Mesangial cell (primary cell): ENCODE results near the gene LYRM4. TPM values are rescaled to one million over a fixed set of nuclear protein-coding genes. Genes with fewer than 3 reads are reported as not detected.

Experiments used
- total RNA-seq: library from RNA; depleted of rRNA; stranded (reverse); fragments of >200 nt; gene quantifications from 2 replicates; pipeline ENCODE4 v1.2.3, GENCODE V29; 2015

LYRM4 gene
- total RNA-seq: 19.9 and 23.7 TPM in 2 replicates

GRCh38 chr6:5260661-5261544 lies at the start of gene LYRM4, which contains the start of gene FARS2:
Gene LYRM4 (minus strand): TSS chr6:5260950. CDS start chr6:5260733, 217 bp downstream.
Gene FARS2 (plus strand): TSS chr6:5261513.

DNA sequence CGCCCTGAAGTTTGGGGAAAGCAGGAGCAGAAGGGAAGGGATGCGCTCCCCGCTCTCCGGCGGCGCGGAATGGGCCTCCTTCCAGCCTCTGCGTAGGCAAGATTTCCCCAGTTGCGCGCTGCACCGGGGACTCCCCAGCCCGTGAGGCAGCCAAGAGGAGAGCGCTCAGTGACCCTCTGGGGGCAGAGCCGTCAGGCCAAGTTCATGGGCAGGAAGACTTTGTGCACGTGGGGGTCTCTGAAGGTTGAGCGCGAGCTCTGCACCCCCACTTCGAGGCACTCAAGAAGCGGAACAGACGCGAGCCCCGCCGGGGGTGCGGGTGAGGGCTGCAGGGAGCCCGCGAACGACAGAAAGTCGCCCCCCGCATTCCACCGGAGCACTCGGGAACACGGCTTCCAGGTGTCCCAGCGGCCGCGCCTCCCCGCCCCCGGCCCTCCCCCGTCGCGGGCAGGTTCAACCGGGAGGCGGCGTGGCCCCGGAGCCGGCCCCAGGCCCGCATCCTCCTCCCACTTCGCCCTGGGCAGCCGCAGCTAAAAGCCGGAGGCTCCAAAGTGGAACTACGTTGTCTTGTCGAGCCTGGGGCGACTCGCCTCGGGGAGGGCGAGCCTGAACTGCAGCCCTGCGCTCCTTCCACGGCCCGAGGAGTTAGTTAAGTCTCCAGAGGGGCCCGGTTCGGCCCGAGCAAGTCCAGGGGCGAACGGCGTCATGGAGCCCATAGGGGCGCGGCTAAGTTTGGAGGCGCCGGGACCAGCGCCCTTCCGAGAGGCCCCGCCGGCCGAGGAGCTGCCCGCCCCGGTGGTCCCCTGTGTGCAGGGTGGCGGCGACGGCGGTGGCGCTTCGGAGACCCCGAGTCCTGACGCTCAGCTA lies 175.7 kb downstream of the LYRM4 start, which contains the start of gene PPP1R3G:
Gene PPP1R3G, plus strand, starts transcription at position 561 of the 867 bp plus-strand sequence. Its CDS starts 145 bp downstream, at position 706.

Other genes starting within 250 kb of the LYRM4 start
- gene PPP1R3G, start 175.6 kb downstream of the LYRM4 start, total RNA-seq: 0.33 and 1.0 TPM in 2 replicates
- gene FARS2, start 563 bp upstream of the LYRM4 start, total RNA-seq: 10.3 and 19.6 TPM in 2 replicates